Vagina (tissue), 2 donors: ENCODE data around the gene CTNNA3.

Source experiments
- POLR2A ChIP-seq, 2 donors: fragments of 450-650 bp; IDR thresholded peaks; one replicate each; pipeline ENCODE4 v1.6.1; 2017; ENCODE audit warnings: antibody characterized with exemption in 2 of 2, mild to moderate bottlenecking in 2 of 2, moderate library complexity in 2 of 2
- TF ChIP-seq, protein P1 (sequence below), 3 experiments: fragments of 450-650 bp in 2 of 3; fragments of 200-600 bp in 1 of 3; sonication (generic) in 1 of 3; IDR thresholded peaks; one replicate each; pipeline ENCODE4 v1.5.1; 2017 to 2019; ENCODE audit warnings: antibody characterized with exemption in 3 of 3, mild to moderate bottlenecking in 2 of 3, moderate library complexity in 2 of 3

DNA sequence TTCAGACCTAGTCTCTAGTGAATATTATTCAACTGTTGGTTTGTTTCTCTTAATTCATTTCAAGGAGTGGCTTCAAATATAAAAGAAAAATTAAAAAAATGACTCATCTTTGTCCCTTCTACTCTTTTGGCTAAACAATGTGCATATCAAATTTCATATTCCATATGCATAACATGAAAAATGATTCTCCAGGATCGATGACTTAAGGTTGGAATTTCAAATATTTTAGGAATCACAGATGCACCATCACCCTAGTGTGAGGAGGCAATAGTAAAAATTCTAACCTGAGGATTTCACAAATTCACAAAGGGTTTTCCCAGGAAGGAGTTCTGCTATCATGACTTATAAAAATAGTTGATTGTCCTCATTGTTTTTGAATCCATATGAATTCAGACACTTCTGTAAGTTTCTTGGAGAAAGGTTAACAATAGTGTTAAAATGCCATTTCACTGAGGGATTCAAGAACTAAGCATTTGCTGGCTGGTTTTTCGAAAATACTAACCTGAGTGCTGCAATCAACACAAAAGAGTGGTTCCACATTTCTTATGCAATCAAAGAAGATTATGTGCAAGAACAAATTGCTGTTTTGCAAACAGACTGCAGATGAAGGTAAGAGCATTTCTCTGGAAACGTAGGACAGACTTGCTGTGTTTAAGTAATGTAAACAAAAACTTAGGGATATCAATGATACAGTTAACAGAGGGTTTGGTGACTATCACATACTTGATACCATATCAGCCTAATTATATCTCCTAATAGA lies 1317.7 kb downstream of the CTNNA3 start:
- TF ChIP-seq POLR2A (IDR thresholded peaks at IDR 0.05): no peak
- TF ChIP-seq, protein P1, sequence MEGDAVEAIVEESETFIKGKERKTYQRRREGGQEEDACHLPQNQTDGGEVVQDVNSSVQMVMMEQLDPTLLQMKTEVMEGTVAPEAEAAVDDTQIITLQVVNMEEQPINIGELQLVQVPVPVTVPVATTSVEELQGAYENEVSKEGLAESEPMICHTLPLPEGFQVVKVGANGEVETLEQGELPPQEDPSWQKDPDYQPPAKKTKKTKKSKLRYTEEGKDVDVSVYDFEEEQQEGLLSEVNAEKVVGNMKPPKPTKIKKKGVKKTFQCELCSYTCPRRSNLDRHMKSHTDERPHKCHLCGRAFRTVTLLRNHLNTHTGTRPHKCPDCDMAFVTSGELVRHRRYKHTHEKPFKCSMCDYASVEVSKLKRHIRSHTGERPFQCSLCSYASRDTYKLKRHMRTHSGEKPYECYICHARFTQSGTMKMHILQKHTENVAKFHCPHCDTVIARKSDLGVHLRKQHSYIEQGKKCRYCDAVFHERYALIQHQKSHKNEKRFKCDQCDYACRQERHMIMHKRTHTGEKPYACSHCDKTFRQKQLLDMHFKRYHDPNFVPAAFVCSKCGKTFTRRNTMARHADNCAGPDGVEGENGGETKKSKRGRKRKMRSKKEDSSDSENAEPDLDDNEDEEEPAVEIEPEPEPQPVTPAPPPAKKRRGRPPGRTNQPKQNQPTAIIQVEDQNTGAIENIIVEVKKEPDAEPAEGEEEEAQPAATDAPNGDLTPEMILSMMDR (IDR thresholded peaks at IDR 0.05): no peak
